ENCODE data around the gene OR4S2. TPM values are rescaled to one million over a fixed set of nuclear protein-coding genes. Genes with fewer than 3 reads are reported as not detected.

Gene OR4S2
- total and polyA plus RNA-seq, 8 donors: not detected

DNA sequence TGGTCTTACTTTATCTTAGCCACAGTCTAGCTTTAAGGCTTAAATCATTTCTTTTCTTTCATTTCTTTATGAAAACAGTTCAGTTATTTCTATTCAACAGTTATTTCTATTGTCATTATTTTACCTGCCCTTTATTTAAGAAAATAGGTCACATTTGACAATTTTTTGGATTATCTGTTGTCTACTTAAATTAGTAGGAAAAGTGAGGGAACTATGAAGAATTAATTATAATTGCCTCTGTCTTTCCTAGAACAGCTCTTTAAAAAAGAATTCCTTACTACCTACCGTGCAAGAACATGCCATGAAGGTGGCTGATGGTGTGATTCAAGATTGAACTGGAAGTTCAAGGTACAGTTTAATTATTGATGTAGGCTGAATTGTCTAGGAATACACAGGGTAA is 13.8 kb downstream of the OR4S2 start, which contains the start of gene OR4C6:
OR4C6 (plus strand) TSS at position 301 of the 400 bp plus-strand sequence. CDS start 2,966 bp downstream, outside the sequence.
- peaks cover 0 to 8% (median 4%) of the 10 kb centered on the region in 4 donors for H3K9me3 ChIP-seq
- no peak within 1 kb of the TSS for H3K4me3 ChIP-seq
- 54 to 82% (median 65%) methylated on average over 1 of the region's 1 CpG for WGBS, 5 donors
- no peak for DNase-seq
- no peaks in the 10 kb centered on the region for H3K36me3 ChIP-seq
- TF ChIP-seq POLR2A (IDR thresholded peaks at IDR 0.05): no peak
- no peak within 1 kb of the TSS for H3K27ac ChIP-seq
- H3K4me1 ChIP-seq: no peaks in the 10 kb centered on the region
- intact Hi-C loops (cut with DNase I; ENCODE audit: low total_unique reads): no loop called here
- H3K27me3 ChIP-seq: no peaks in the 10 kb centered on the region

GRCh38 chr11:55669376-55669775 is 21.2 kb downstream of the OR4S2 start:
- 42 to 78% (median 44%) methylated on average over 1 to 2 of the region's 2 CpGs for WGBS, 5 donors
- no peak for DNase-seq
- H3K4me3 ChIP-seq: no peak overlapping the region
- no peaks in the 10 kb centered on the region for H3K4me1 ChIP-seq
- peaks cover 0 to 8% (median 0%) of the 10 kb centered on the region in 4 donors for H3K9me3 ChIP-seq
- no peak overlapping the region for H3K27ac ChIP-seq
- H3K36me3 ChIP-seq: no peaks in the 10 kb centered on the region
- no peaks in the 10 kb centered on the region for H3K27me3 ChIP-seq
- intact Hi-C loops (cut with DNase I; ENCODE audit: low total_unique reads): no loop called here
- TF ChIP-seq POLR2A (IDR thresholded peaks at IDR 0.05) (no peak), CTCF (IDR thresholded peaks at IDR 0.05) (no peak), POLR2AphosphoS5 (IDR thresholded peaks at IDR 0.05) (no peak), EP300 (IDR thresholded peaks at IDR 0.05) (no peak)

DNA sequence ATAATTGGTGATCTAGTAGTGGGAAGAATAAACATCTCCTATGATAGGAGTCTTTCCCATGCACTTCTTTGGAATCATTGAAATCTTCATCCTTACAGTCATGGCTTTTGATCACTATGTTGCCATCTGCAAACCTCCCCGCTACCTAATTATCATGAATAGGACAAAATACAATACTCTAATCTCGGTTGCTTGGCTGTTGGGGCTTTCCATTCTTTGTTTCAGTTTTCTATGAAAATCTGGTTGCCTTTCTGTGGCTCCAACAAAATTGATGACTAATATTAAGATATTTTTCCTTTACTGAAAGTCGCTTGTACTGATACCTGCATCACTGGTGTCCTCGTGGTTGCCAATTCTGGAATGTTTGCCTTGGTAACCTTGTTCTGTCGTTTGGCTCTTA is 25.7 kb downstream of the OR4S2 start:
- no peak overlapping the region for H3K4me3 ChIP-seq
- H3K4me1 ChIP-seq: no peaks in the 10 kb centered on the region
- no peaks in the 10 kb centered on the region for H3K27me3 ChIP-seq
- intact Hi-C loops (cut with DNase I; ENCODE audit: low total_unique reads): no loop called here
- TF ChIP-seq POLR2A (IDR thresholded peaks at IDR 0.05) (no peak), CTCF (IDR thresholded peaks at IDR 0.05) (no peak), POLR2AphosphoS5 (IDR thresholded peaks at IDR 0.05) (no peak), EP300 (IDR thresholded peaks at IDR 0.05) (no peak)
- no peaks in the 10 kb centered on the region for H3K36me3 ChIP-seq
- H3K27ac ChIP-seq: no peak overlapping the region
- DNase-seq: no peak
- H3K9me3 ChIP-seq: no peaks in the 10 kb centered on the region
- 55 to 70% (median 60%) methylated on average over 5 of the region's 5 CpGs for WGBS, 5 donors

DNA sequence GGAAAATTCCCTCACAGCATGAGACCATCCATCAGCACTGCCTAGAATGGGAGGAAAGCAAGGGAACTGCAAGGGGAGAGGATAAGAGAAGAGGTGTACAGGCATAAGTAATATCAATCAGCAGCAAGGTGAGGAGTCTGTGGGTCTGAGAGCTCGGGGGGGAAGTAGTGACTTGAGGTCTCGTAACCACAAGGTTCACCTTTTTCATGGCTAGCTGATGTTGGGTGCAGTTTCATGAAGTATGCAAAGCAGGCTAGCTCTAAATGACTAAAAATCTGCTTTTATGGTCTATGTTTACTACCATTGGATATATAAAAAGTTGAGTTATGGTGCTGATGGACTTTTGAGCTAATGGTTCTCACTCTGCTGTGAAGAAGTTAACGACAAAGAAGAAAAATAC is 49.7 kb downstream of the OR4S2 start:
- no peak overlapping the region for H3K4me3 ChIP-seq
- TF ChIP-seq POLR2A (IDR thresholded peaks at IDR 0.05) (no peak), EP300 (IDR thresholded peaks at IDR 0.05) (no peak), CTCF (IDR thresholded peaks at IDR 0.05) (no peak), POLR2AphosphoS5 (IDR thresholded peaks at IDR 0.05) (no peak)
- peaks cover 0 to 34% (median 19%) of the 10 kb centered on the region in 4 donors for H3K9me3 ChIP-seq
- WGBS, 5 donors: 78 to 83% (median 80%) methylated on average over 3 of the region's 3 CpGs
- no peaks in the 10 kb centered on the region for H3K4me1 ChIP-seq
- intact Hi-C loops (cut with DNase I; ENCODE audit: low total_unique reads): no loop called here
- no peaks in the 10 kb centered on the region for H3K36me3 ChIP-seq
- DNase-seq: no peak
- H3K27me3 ChIP-seq: no peaks in the 10 kb centered on the region
- H3K27ac ChIP-seq: no peak overlapping the region

- no peak overlapping the region for H3K27ac ChIP-seq
- no peaks in the 10 kb centered on the region for H3K36me3 ChIP-seq
- H3K4me1 ChIP-seq: no peaks in the 10 kb centered on the region
- no peak overlapping the region for H3K4me3 ChIP-seq
- intact Hi-C loops (cut with DNase I; ENCODE audit: low total_unique reads): no loop called here
- no peak for DNase-seq
- 63 to 87% (median 75%) methylated on average over 4 of the region's 4 CpGs for WGBS, 5 donors
- TF ChIP-seq POLR2A (IDR thresholded peaks at IDR 0.05) (no peak), CTCF (IDR thresholded peaks at IDR 0.05) (no peak), POLR2AphosphoS5 (IDR thresholded peaks at IDR 0.05) (no peak), EP300 (IDR thresholded peaks at IDR 0.05) (no peak)
- H3K27me3 ChIP-seq: no peaks in the 10 kb centered on the region
- H3K9me3 ChIP-seq: peaks cover 0 to 28% (median 15%) of the 10 kb centered on the region in 4 donors
These were observed 53.3 kb downstream of the OR4S2 start for GRCh38 chr11:55701429-55701828.
